Mesendoderm (in vitro differentiated cells): ENCODE measurements around the gene EBF3.

Source experiments
- DNase-seq: peaks from one replicate; pipeline ENCODE4 v3.0.0; 2013
- H2AK5ac ChIP-seq: 2 replicates; pipeline ENCODE4 v1.6.1; 2013; ENCODE audit warnings: low read length, inconsistent platforms
- H2BK120ac ChIP-seq: 2 replicates; pipeline ENCODE4 v1.6.1; 2013; ENCODE audit warnings: low read depth, mild to moderate bottlenecking, low read length, moderate library complexity, mixed read lengths
- H2BK15ac ChIP-seq: replicated peaks from 2 replicates; pipeline ENCODE4 v1.6.1; 2013; ENCODE audit warnings: low read depth, mild to moderate bottlenecking, moderate library complexity
- H2BK5ac ChIP-seq: 2 replicates; pipeline ENCODE4 v1.6.1; 2013; ENCODE audit warnings: low read length, inconsistent platforms
- H3K18ac ChIP-seq: 2 replicates; pipeline ENCODE4 v1.6.1; 2013; ENCODE audit warnings: mild to moderate bottlenecking, low read length, mixed read lengths
- H3K23ac ChIP-seq: one replicate; pipeline ENCODE4 v1.6.1; 2013; ENCODE audit warnings: low read length
- H3K27ac ChIP-seq: 2 replicates; pipeline ENCODE4 v1.5.1; 2013; ENCODE audit warnings: low read depth, mild to moderate bottlenecking, inconsistent platforms, low read length, moderate library complexity
- H3K27me3 ChIP-seq: 2 replicates; pipeline ENCODE4 v1.6.1; 2013; ENCODE audit warnings: low read length, control low read depth, mild to moderate bottlenecking, inconsistent platforms; ENCODE audit not compliant: insufficient read depth, poor library complexity
- H3K36me3 ChIP-seq: 2 replicates; pipeline ENCODE4 v1.6.1; 2013; ENCODE audit warnings: low read length, inconsistent platforms; ENCODE audit not compliant: control insufficient read depth, insufficient read depth
- H3K4ac ChIP-seq: one replicate; pipeline ENCODE4 v1.6.1; 2013; ENCODE audit warnings: low read depth, mild to moderate bottlenecking, low read length, moderate library complexity
- H3K4me1 ChIP-seq: 2 replicates; pipeline ENCODE4 v1.6.1; 2013; ENCODE audit warnings: low read depth, low read length, inconsistent platforms; ENCODE audit not compliant: control insufficient read depth
- H3K4me2 ChIP-seq: 2 replicates; pipeline ENCODE4 v1.6.1; 2013; ENCODE audit warnings: low read length
- H3K4me3 ChIP-seq: 2 replicates; pipeline ENCODE4 v1.5.1; 2013; ENCODE audit warnings: mild to moderate bottlenecking, low read length
- H3K56ac ChIP-seq: one replicate; pipeline ENCODE4 v1.6.1; 2013; ENCODE audit warnings: low read length
- H3K79me1 ChIP-seq: 2 replicates; pipeline ENCODE4 v1.6.1; 2013; ENCODE audit warnings: low read length, inconsistent platforms
- H3K79me2 ChIP-seq: 2 replicates; pipeline ENCODE4 v1.6.1; 2013; ENCODE audit warnings: mild to moderate bottlenecking, low read length; ENCODE audit not compliant: control insufficient read depth, insufficient read depth
- H3K9ac ChIP-seq: 2 replicates; pipeline ENCODE4 v1.6.1; 2013; ENCODE audit warnings: low read length, inconsistent platforms
- H4K5ac ChIP-seq: one replicate; pipeline ENCODE4 v1.6.1; 2013; ENCODE audit warnings: low read length
- H4K8ac ChIP-seq: one replicate; pipeline ENCODE4 v1.6.1; 2013; ENCODE audit warnings: low read depth, mild to moderate bottlenecking, control low read depth, low read length, moderate library complexity
- WGBS: extraction: QIAGEN DNeasy Blood & Tissue Kit; methylation state at CpG from one replicate; pipeline ENCODE4 v1.1.7; 2013; ENCODE audit warnings: low lambda C conversion rate, missing lambda C conversion rate; ENCODE audit not compliant: insufficient coverage; ENCODE audit errors: extremely low coverage; 5-methylcytosine and 5-hydroxymethylcytosine counted together

Gene EBF3

GRCh38 chr10:129905553-129905952 is 58.5 kb downstream of the EBF3 start:
- no peaks in the 10 kb centered on the region for H3K4me1 ChIP-seq
- DNase-seq: no peak

GRCh38 chr10:129904323-129904722 is 59.8 kb downstream of the EBF3 start:
- H3K56ac ChIP-seq: no peak overlapping the region
- H4K8ac ChIP-seq: no peak overlapping the region
- H2BK120ac ChIP-seq: no peak overlapping the region
- H3K36me3 ChIP-seq: no peaks in the 10 kb centered on the region
- H3K23ac ChIP-seq: no peak overlapping the region
- no peak overlapping the region for H4K5ac ChIP-seq
- H2AK5ac ChIP-seq: no peak overlapping the region
- no peaks in the 10 kb centered on the region for H3K27me3 ChIP-seq
- H2BK15ac ChIP-seq: no peak overlapping the region
- H3K27ac ChIP-seq: no peak overlapping the region
- H3K9ac ChIP-seq: no peak overlapping the region
- H2BK5ac ChIP-seq: no peak overlapping the region
- H3K4me1 ChIP-seq: no peaks in the 10 kb centered on the region
- H3K79me2 ChIP-seq: no peaks in the 10 kb centered on the region
- no peak overlapping the region for H3K4me2 ChIP-seq
- no peak for DNase-seq
- no peak overlapping the region for H3K4ac ChIP-seq
- WGBS: no CpG with 5 or more reads among the region's 2 CpGs
- no peak overlapping the region for H3K18ac ChIP-seq
- no peak overlapping the region for H3K4me3 ChIP-seq
- H3K79me1 ChIP-seq: no peaks in the 10 kb centered on the region

More at GRCh38 chr10:129905553-129905952, 58.5 kb downstream of the EBF3 start:
- no peak overlapping the region for H2BK5ac ChIP-seq
- WGBS: no CpG with 5 or more reads among the region's 12 CpGs
- H3K23ac ChIP-seq: no peak overlapping the region
- H3K27me3 ChIP-seq: no peaks in the 10 kb centered on the region
- no peak overlapping the region for H4K8ac ChIP-seq
- no peak overlapping the region for H2BK15ac ChIP-seq
- no peaks in the 10 kb centered on the region for H3K79me2 ChIP-seq
- no peaks in the 10 kb centered on the region for H3K79me1 ChIP-seq
- H3K27ac ChIP-seq: no peak overlapping the region
- H4K5ac ChIP-seq: no peak overlapping the region
- H3K4me2 ChIP-seq: no peak overlapping the region
- no peak overlapping the region for H3K4ac ChIP-seq
- no peak overlapping the region for H3K9ac ChIP-seq
- H3K56ac ChIP-seq: no peak overlapping the region
- H2BK120ac ChIP-seq: no peak overlapping the region
- H2AK5ac ChIP-seq: no peak overlapping the region
- H3K36me3 ChIP-seq: no peaks in the 10 kb centered on the region
- H3K18ac ChIP-seq: no peak overlapping the region
- H3K4me3 ChIP-seq: no peak overlapping the region

- no peak overlapping the region for H4K5ac ChIP-seq
- H2BK15ac ChIP-seq: no peak overlapping the region
- no peak overlapping the region for H3K56ac ChIP-seq
- no peaks in the 10 kb centered on the region for H3K79me1 ChIP-seq
- no peak overlapping the region for H3K4me2 ChIP-seq
- H3K79me2 ChIP-seq: no peaks in the 10 kb centered on the region
- no peaks in the 10 kb centered on the region for H3K27me3 ChIP-seq
- H2AK5ac ChIP-seq: no peak overlapping the region
- no peaks in the 10 kb centered on the region for H3K36me3 ChIP-seq
- WGBS: no CpG with 5 or more reads among the region's 15 CpGs
- no peak overlapping the region for H2BK120ac ChIP-seq
- H2BK5ac ChIP-seq: no peak overlapping the region
- no peak overlapping the region for H3K18ac ChIP-seq
- no peaks in the 10 kb centered on the region for H3K4me1 ChIP-seq
- no peak overlapping the region for H3K4ac ChIP-seq
- H3K23ac ChIP-seq: no peak overlapping the region
- no peak for DNase-seq
- no peak overlapping the region for H3K4me3 ChIP-seq
- no peak overlapping the region for H4K8ac ChIP-seq
- H3K27ac ChIP-seq: no peak overlapping the region
- H3K9ac ChIP-seq: no peak overlapping the region
These were observed 62.6 kb downstream of the EBF3 start for GRCh38 chr10:129901389-129902006.

GRCh38 chr10:129900825-129901224 is 63.2 kb downstream of the EBF3 start:
- no peak overlapping the region for H4K8ac ChIP-seq
- H3K4me2 ChIP-seq: no peak overlapping the region
- no CpG with 5 or more reads among the region's 1 CpG for WGBS
- H2BK5ac ChIP-seq: no peak overlapping the region
- no peaks in the 10 kb centered on the region for H3K79me1 ChIP-seq
- H3K36me3 ChIP-seq: no peaks in the 10 kb centered on the region
- no peak overlapping the region for H3K27ac ChIP-seq
- H3K79me2 ChIP-seq: no peaks in the 10 kb centered on the region
- no peak overlapping the region for H3K4ac ChIP-seq
- no peaks in the 10 kb centered on the region for H3K27me3 ChIP-seq
- no peak overlapping the region for H3K18ac ChIP-seq
- no peak overlapping the region for H2AK5ac ChIP-seq
- no peak overlapping the region for H4K5ac ChIP-seq
- H2BK15ac ChIP-seq: no peak overlapping the region
- no peak overlapping the region for H2BK120ac ChIP-seq
- no peak overlapping the region for H3K56ac ChIP-seq
- no peak overlapping the region for H3K23ac ChIP-seq
- H3K4me1 ChIP-seq: no peaks in the 10 kb centered on the region
- no peak for DNase-seq
- no peak overlapping the region for H3K9ac ChIP-seq
- H3K4me3 ChIP-seq: no peak overlapping the region

- WGBS: no CpG with 5 or more reads among the region's 22 CpGs
- Histone ChIP-seq H3K27me3 (no peaks in the 10 kb centered on the region), H3K56ac (no peak overlapping the region)
These were observed 64.6 kb downstream of the EBF3 start for GRCh38 chr10:129899276-129900130.

More at GRCh38 chr10:129899276-129900130, 64.6 kb downstream of the EBF3 start:
- Histone ChIP-seq H3K36me3 (no peaks in the 10 kb centered on the region), H4K5ac (no peak overlapping the region), H2BK120ac (no peak overlapping the region), H2AK5ac (no peak overlapping the region), H3K4me1 (peaks cover 3% of the 10 kb centered on the region), H3K27ac (no peak overlapping the region), H2BK15ac (no peak overlapping the region), H4K8ac (no peak overlapping the region), H3K4ac (no peak overlapping the region), H3K79me1 (no peaks in the 10 kb centered on the region), H3K79me2 (no peaks in the 10 kb centered on the region), H3K23ac (no peak overlapping the region), H3K9ac (no peak overlapping the region), H2BK5ac (no peak overlapping the region), H3K4me3 (no peak overlapping the region), H3K18ac (no peak overlapping the region), H3K4me2 (no peak overlapping the region)
- no peak for DNase-seq
